WTC11 (cell line): ENCODE measurements around the gene AP5B1. TPM values are rescaled to one million over a fixed set of nuclear protein-coding genes. Genes with fewer than 3 reads are reported as not detected.
A peak's percentile ranks its signal among the peaks of the same experiment; 100 is the strongest.

Experiments used
- ATAC-seq: fragments of 200-7000 bp; cut with Tn5 transposase; 2 replicates; pipeline ENCODE4 v1.10.0; 2021; ENCODE audit warnings: mild to moderate bottlenecking, moderate library complexity
- CTCF ChIA-PET: fragments of 300-600 bp; sonication (Branson Sonifier 250); formaldehyde crosslinking; loops from one replicate; lab custom pipeline; 2021; ENCODE audit warnings: antibody characterized with exemption; lab: Charles Lee
- POLR2A ChIA-PET: fragments of 350-600 bp; sonication (Branson Sonifier 250); formaldehyde crosslinking; loops from one replicate; lab custom pipeline; 2021; ENCODE audit warnings: antibody characterized with exemption; lab: Charles Lee
- DNase-seq: peaks from one replicate; pipeline ENCODE4 v3.0.0; 2021; ENCODE audit warnings: low spot score
- H3K27ac Mint-ChIP-seq: 2 replicates; pipeline ENCODE4 v1.8.0; 2021; ENCODE audit warnings: mixed read lengths
- H3K27me3 Mint-ChIP-seq: 2 replicates; pipeline ENCODE4 v1.8.0; 2021; ENCODE audit warnings: low read depth, mild to moderate bottlenecking, moderate library complexity, mixed read lengths
- H3K36me3 Mint-ChIP-seq: 2 replicates; pipeline ENCODE4 v1.8.0; 2021; ENCODE audit warnings: mixed read lengths
- H3K4me1 Mint-ChIP-seq: 2 replicates; pipeline ENCODE4 v1.8.0; 2022; ENCODE audit warnings: mixed read lengths
- H3K4me3 Mint-ChIP-seq: 2 replicates; pipeline ENCODE4 v1.8.0; 2021; ENCODE audit warnings: mild to moderate bottlenecking, moderate library complexity, mixed read lengths
- H3K9me3 Mint-ChIP-seq: 2 replicates; pipeline ENCODE4 v1.8.0; 2021; ENCODE audit warnings: mixed read lengths
- AFF4 ChIP-seq: sonication (generic); formaldehyde crosslinking; IDR thresholded peaks from 2 replicates; pipeline ENCODE4 v1.8.1; 2023; ENCODE audit warnings: mild to moderate bottlenecking, missing genetic modification reagents, borderline replicate concordance
- FOXJ3 ChIP-seq: sonication (generic); formaldehyde crosslinking; IDR thresholded peaks from 2 replicates; pipeline ENCODE4 v1.9.0; 2021; ENCODE audit warnings: missing genetic modification reagents, mild to moderate bottlenecking, borderline replicate concordance
- FOXK1 ChIP-seq: sonication (generic); formaldehyde crosslinking; IDR thresholded peaks from 2 replicates; pipeline ENCODE4 v1.8.0; 2022; ENCODE audit warnings: mild to moderate bottlenecking, moderate library complexity, missing genetic modification reagents
- GABPB1 ChIP-seq: sonication (generic); formaldehyde crosslinking; IDR thresholded peaks from 2 replicates; pipeline ENCODE4 v1.8.1; 2023; ENCODE audit warnings: mild to moderate bottlenecking, missing genetic modification reagents
- MYBL2 ChIP-seq: sonication (generic); formaldehyde crosslinking; IDR thresholded peaks from 2 replicates; pipeline ENCODE4 v1.8.1; 2023; ENCODE audit warnings: mild to moderate bottlenecking, moderate library complexity, missing genetic modification reagents
- PREB ChIP-seq: sonication (generic); formaldehyde crosslinking; IDR thresholded peaks from 2 replicates; pipeline ENCODE4 v1.8.1; 2022; ENCODE audit warnings: mild to moderate bottlenecking, missing genetic modification reagents, moderate library complexity, borderline replicate concordance
- SMAD4 ChIP-seq: sonication (generic); formaldehyde crosslinking; IDR thresholded peaks from 2 replicates; pipeline ENCODE4 v1.8.0; 2022; ENCODE audit warnings: mild to moderate bottlenecking, missing genetic modification reagents
- TCF7 ChIP-seq: sonication (generic); formaldehyde crosslinking; IDR thresholded peaks from 2 replicates; pipeline ENCODE4 v1.8.0; 2022; ENCODE audit warnings: mild to moderate bottlenecking, low read depth, missing genetic modification reagents, moderate library complexity
- USF2 ChIP-seq: sonication (generic); formaldehyde crosslinking; IDR thresholded peaks from 2 replicates; pipeline ENCODE4 v1.8.1; 2023; ENCODE audit warnings: mild to moderate bottlenecking, missing genetic modification reagents, moderate library complexity
- ZNF121 ChIP-seq: sonication (generic); formaldehyde crosslinking; IDR thresholded peaks from 2 replicates; pipeline ENCODE4 v1.8.0; 2023; ENCODE audit warnings: missing genetic modification reagents
- ZNF138 ChIP-seq: sonication (generic); formaldehyde crosslinking; conservative IDR thresholded peaks from 2 replicates; pipeline ENCODE4 v1.8.1; 2022; ENCODE audit warnings: mild to moderate bottlenecking, moderate library complexity, missing genetic modification reagents
- total RNA-seq: library from RNA; stranded (reverse); gene quantifications from 3 replicates; pipeline ENCODE4 v1.2.3, GENCODE V29; 2021

Gene AP5B1
- total RNA-seq, 1 experiment from 2014 or later, result 17.2 TPM

GRCh38 chr11:65793144-65793581, 12.4 kb upstream of the AP5B1 start:
- H3K4me1 Mint-ChIP-seq, result peaks cover 36% of the 10 kb centered on the region
- peaks cover 7% of the 10 kb centered on the region for H3K27me3 Mint-ChIP-seq
- no peaks in the 10 kb centered on the region for H3K9me3 Mint-ChIP-seq
- peak overlapping the region; percentile 83; the same call in 1 of the 2 replicates for H3K27ac Mint-ChIP-seq
- ATAC-seq (no peak), DNase-seq (no peak)
- no peak overlapping the region for H3K4me3 Mint-ChIP-seq
- CTCF ChIA-PET, result interaction anchor here (1.5 to 8.5 kb wide), 2 partner anchors 13 to 48 kb away, joined by 4 to 151 read pairs; partner anchors contain the start of gene AP5B1
- POLR2A ChIA-PET, result no interaction called here
- TF ChIP-seq GABPB1 (CRISPR knock-in tag), result 0 out of 2 replicates have a peak, but pooled peaks have one; percentile 21
- no peak for TF ChIP-seq PREB (CRISPR knock-in tag)
- no peak for TF ChIP-seq MYBL2 (CRISPR knock-in tag)
- peaks cover 5% of the 10 kb centered on the region; the same call in 1 of the 2 replicates for H3K36me3 Mint-ChIP-seq

- H3K27me3 Mint-ChIP-seq, result peaks cover 13% of the 10 kb centered on the region
- ChIA-PET CTCF (interaction anchor here (1.5 to 8.5 kb wide), 2 partner anchors 13 to 48 kb away, joined by 4 to 151 read pairs; partner anchors contain the start of gene AP5B1), POLR2A (no interaction called here)
- no peak overlapping the region for H3K4me3 Mint-ChIP-seq
- no peaks in the 10 kb centered on the region for H3K9me3 Mint-ChIP-seq
- ATAC-seq, result no peak
- peaks cover 5% of the 10 kb centered on the region; the same call in 1 of the 2 replicates for H3K36me3 Mint-ChIP-seq
- peak overlapping the region; percentile 83 for H3K27ac Mint-ChIP-seq
- H3K4me1 Mint-ChIP-seq, result peaks cover 38% of the 10 kb centered on the region
- DNase-seq, result no peak
- TF ChIP-seq FOXJ3 (CRISPR knock-in tag) (no peak), ZNF138 (CRISPR knock-in tag) (no peak), TCF7 (CRISPR knock-in tag) (no peak), ZNF121 (no peak), AFF4 (CRISPR knock-in tag) (no peak), FOXK1 (no peak)
Observed at GRCh38 chr11:65792456-65792855, 11.7 kb upstream of the AP5B1 start.

GRCh38 chr11:65791719-65792213, 11.0 kb upstream of the AP5B1 start:
- Mint-ChIP-seq H3K36me3 (peaks cover 5% of the 10 kb centered on the region; the same call in 1 of the 2 replicates), H3K9me3 (no peaks in the 10 kb centered on the region), H3K4me3 (no peak overlapping the region), H3K27ac (no peak overlapping the region), H3K4me1 (peaks cover 32% of the 10 kb centered on the region), H3K27me3 (peaks cover 18% of the 10 kb centered on the region)
- TF ChIP-seq SMAD4 (CRISPR knock-in tag), result 0 out of 2 replicates have a peak, but pooled peaks have one; percentile 30
- TF ChIP-seq USF2 (CRISPR knock-in tag), result no peak
- ChIA-PET POLR2A (no interaction called here), CTCF (interaction anchor here (1.0 to 8.5 kb wide), 4 partner anchors 10 to 253 kb away, joined by 4 to 151 read pairs (median 4); partner anchors contain the start of gene AP5B1)
- DNase-seq, result no peak
- ATAC-seq, result no peak
